GM21367 (cell line): ENCODE measurements around the gene RNF19B.
"Not testable (repeated sequence)": the region's sequence is repeated elsewhere in the genome, so short reads cannot be mapped to it uniquely, and the experiment has no call there.

Source experiments
- ATAC-seq: cut with Tn5 transposase; IDR thresholded peaks from one replicate; pipeline ENCODE4 v1.9.1; 2021; ENCODE audit not compliant: unreplicated experiment

Gene RNF19B

GRCh38 chr1:32993324-32993636 lies 28.7 kb upstream of the RNF19B start:
- not testable (repeated sequence) for ATAC-seq

GRCh38 chr1:32992489-32993323 lies 28.1 kb upstream of the RNF19B start:
- ATAC-seq: peak; percentile 67

- peak; percentile 8 for ATAC-seq
Observed at GRCh38 chr1:32991819-32992488, 27.3 kb upstream of the RNF19B start.

GRCh38 chr1:32991386-32991785 lies 26.8 kb upstream of the RNF19B start:
- ATAC-seq: no peak

GRCh38 chr1:32990887-32991286 lies 26.3 kb upstream of the RNF19B start:
- no peak for ATAC-seq

- ATAC-seq: no peak
Observed at GRCh38 chr1:32989160-32990050, 24.8 kb upstream of the RNF19B start.

GRCh38 chr1:32988665-32989064 lies 24.1 kb upstream of the RNF19B start:
- ATAC-seq: no peak

DNA sequence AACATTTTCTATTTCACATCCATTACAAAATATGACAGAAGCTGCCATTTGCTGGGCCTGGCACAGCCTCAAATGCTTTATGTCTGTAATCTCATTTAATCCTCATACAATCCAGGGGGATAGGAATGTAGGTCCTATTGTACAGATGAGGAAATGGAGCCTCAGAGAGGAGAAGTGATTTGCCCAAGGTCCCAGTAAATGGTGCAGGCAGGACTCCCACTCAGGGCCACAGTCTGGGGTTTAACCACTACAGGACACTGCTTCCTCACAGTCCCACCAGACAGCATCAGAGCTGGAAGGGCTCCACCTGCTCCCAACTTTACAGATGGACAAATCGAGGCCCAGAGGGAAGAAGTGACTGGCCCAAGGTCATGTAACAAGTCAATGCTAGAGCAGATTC lies 20.6 kb upstream of the RNF19B start:
- no peak for ATAC-seq

DNA sequence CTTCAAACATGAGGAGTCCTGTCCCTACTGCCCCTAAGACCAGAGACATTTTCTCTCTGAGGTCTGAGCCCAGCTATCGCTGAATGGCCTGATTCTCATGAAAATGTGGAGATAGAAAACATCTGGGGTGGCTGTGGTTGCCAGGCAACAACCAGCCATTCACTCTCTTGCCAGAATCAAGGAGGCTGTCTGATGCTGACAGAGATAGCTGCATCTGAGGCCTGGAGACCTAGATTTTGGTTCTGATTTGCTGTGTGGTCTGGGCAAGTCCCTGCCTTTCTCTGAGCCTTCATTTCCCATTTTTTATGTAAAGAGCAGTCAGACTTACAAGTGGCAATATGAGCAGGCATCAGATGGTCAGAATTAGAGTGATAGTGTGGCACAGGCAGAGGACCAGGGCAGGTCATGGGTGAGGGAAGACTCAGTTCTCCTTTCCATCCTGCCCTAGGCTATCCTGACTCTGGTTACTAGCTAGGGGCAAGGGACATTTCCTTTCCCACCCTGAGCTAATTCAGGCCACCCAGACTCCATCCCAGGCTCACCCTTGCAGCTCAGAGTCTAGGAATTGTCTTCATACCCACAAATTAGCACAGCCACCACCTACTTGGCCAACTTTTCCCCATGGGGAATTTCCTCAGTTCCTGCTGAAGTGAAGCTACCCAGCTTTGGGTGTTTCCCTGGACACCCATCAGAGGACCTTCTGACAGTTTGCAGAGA lies 20.0 kb upstream of the RNF19B start:
- ATAC-seq: no peak

DNA sequence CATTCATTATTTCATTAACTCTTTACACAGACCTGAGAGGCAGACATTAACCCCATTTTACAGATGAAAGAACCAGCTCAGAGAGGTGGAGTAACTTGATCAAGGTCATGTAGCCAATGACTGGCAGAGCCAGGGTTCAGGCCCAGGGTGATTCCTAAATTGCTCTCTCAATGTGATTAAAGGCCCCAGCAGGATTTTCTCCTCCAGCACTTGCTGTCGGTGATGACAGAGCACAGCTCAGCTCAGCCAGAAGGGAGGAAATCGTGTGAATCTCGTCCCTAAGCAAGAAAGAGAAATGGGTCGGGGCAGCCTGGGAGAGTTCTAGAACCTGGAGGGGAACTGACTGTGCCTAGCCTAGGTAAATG lies 19.5 kb upstream of the RNF19B start:
- no peak for ATAC-seq

DNA sequence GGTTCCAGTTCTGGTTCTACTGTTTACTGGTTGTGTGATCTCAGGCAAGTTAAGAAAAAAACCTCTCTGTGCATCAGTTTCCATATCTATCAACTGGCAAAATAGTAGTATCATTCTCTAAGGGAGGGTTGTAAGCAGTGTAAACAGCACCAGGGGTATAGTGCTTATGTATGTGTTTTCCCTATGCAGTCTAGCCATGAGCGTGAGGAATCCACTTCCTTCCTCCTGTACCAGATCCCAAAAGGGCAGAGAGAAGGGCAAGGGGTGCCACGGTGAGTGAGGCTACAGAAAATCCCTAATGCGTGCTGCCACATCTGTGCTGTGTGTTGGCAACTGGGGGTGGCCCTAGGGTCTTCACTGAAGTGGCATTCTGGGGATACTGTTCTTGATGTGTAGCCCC lies 18.4 kb upstream of the RNF19B start:
- no peak for ATAC-seq

DNA sequence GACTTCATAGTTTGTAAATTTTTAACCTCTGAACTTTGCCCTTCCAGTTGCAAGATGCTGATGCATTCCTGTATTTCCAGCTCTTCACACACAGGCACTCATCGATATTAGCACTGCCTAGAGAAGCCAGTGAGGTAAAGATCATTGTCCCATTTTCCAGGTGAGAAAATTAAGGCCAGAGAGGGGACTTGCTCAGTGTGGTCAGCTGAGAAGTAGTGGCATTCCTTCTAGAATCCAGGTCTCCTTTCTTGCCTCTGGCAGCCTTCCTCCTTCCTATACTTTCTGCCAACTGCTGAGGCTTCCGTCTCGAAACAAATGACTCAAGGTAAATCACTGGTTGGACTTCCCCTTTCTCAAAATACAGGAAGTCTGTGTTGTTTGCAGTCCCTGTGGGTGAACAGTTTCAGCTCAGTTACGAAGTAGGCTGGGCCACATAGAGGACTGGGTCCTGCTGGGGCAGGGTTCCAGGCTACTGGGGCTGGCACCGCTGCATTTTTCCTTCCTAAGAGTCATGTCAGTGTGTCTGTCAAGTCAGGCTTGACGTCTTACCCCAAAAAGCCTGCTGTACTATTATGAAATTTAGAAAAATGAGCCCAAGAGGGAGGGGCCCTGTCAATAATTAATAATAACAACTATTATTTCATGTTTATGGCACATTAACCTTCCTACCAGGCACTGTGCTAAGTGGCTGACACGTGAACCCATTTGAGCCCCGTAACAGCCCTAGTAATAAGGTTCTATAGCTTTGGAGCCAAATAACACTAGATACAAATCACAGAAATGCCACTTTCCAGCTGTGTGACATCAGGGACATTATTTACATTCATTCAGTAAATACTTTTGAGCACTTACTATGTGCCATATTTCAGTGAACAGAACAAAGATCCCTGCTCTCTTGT lies 16.6 kb upstream of the RNF19B start:
- ATAC-seq: peak; percentile 77

DNA sequence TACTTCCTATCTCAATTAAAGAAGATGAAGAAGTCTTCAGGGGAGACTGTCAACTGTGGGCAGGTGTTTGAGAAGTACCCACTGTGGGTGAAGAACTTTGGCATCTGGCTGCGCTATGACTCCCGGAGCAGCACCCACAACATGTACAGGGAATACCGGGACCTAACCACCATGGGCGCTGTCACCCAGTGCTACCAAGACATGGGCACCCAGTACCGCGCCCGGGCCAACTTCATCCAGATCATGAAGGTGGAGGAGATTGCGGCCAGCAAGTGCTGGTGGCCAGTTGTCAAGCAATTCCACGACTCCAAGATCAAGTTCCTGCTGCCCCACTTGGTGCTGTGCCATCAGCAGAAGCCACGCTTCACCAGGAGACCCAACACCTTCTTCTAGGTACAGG lies 15.5 kb upstream of the RNF19B start:
- ATAC-seq: no peak

GRCh38 chr1:32978854-32979253 lies 14.2 kb upstream of the RNF19B start:
- ATAC-seq: no peak

GRCh38 chr1:32977546-32978087 lies 13.0 kb upstream of the RNF19B start:
- ATAC-seq: no peak

DNA sequence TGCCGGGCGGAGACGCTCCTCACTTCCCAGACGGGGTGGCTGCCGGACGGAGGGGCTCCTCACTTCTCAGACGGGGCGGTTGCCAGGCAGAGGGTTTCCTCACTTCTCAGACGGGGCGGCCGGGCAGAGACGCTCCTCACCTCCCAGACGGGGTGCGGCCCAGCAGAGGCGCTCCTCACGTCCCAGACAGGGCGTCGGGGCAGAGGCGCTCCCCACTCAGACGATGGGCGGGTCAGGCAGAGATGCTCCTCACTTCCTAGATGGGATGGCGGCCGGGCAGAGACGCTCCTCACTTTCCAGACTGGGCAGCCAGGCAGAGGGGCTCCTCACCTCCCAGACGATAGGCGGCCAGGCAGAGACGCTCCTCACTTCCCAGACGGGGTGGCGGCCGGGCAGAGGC lies 10.4 kb upstream of the RNF19B start:
- ATAC-seq: not testable (repeated sequence)

GRCh38 chr1:32973458-32973857 lies 8.8 kb upstream of the RNF19B start:
- not testable (repeated sequence) for ATAC-seq

GRCh38 chr1:32972814-32973428 lies 8.3 kb upstream of the RNF19B start:
- no peak for ATAC-seq

DNA sequence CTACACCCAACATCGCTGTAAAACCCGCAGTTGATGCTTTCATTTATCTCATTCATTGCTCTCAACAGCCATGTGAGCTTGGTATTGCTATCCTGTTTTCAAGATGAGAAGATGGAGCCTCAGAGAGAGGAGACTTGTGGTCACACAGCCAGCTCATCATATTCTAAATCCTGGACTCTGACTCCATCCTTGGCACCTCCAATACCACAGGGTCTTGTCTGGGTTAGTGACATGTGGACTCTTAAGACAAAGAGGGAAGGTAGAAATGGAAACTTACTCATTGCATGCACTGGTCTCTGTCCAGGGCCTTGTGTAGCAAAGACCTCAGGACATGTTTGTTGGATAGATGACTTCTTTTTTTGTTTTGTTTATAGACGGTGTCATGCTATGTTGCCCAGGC lies 7.0 kb upstream of the RNF19B start:
- no peak for ATAC-seq
